ENCODE results near the gene DEFB132. TPM values are rescaled to one million over a fixed set of nuclear protein-coding genes. Genes with fewer than 3 reads are reported as not detected.

Gene DEFB132
- total and polyA plus RNA-seq, 2 donors (not counting 1 experiment from before 2014, with no cell fraction given) = not detected

GRCh38 chr20:277496-277781 lies 19.9 kb downstream of the DEFB132 start:
- no peak for TF ChIP-seq CTCF (conservative IDR thresholded peaks at IDR 0.05 in 1 of 2, IDR thresholded peaks at IDR 0.05 in 1 of 2; ENCODE audit: low read depth in 1 of 2, low read length in 2 of 2)
- TF ChIP-seq EZH2 (IDR thresholded peaks at IDR 0.05; ENCODE audit: low read length, missing control alignments) = no peak

GRCh38 chr20:278181-278580 lies 20.7 kb downstream of the DEFB132 start:
- H3K4me2 ChIP-seq (ENCODE audit: extremely low read depth, insufficient read depth, low read length) = no peak overlapping the region

More at GRCh38 chr20:277496-277781, 19.9 kb downstream of the DEFB132 start:
- Histone ChIP-seq H3K4me2 (ENCODE audit: extremely low read depth, insufficient read depth, low read length) (no peak overlapping the region), H3K9ac (ENCODE audit: insufficient read depth, low read length) (no peak overlapping the region), H3K9me3 (ENCODE audit: control insufficient read depth, insufficient read depth, low read depth, low read length) (no peaks in the 10 kb centered on the region), H3K4me3 (replicated peaks in 1 of 4; ENCODE audit: control extremely low read depth in 1 of 4, insufficient read depth in 1 of 4, low read depth in 3 of 4, low read length in 4 of 4) (no peak overlapping the region), H3K27me3 (ENCODE audit: control insufficient read depth, insufficient read depth, low read length) (no peaks in the 10 kb centered on the region), H3K4me1 (ENCODE audit: control insufficient read depth, extremely low read depth, insufficient read depth, low read length) (no peaks in the 10 kb centered on the region), H3K79me2 (ENCODE audit: control insufficient read depth, insufficient read depth, low read length) (no peaks in the 10 kb centered on the region), H3K36me3 (ENCODE audit: control insufficient read depth, insufficient read depth, low read length) (no peaks in the 10 kb centered on the region), H2AFZ (ENCODE audit: low read length) (no peak overlapping the region), H3K27ac (ENCODE audit: insufficient read depth, low read length) (no peak overlapping the region), H4K20me1 (ENCODE audit: control insufficient read depth, extremely low read depth, insufficient read depth, low read length) (no peaks in the 10 kb centered on the region)
- DNase-seq (ENCODE audit: low read depth in 2 of 2) = no peak

More at GRCh38 chr20:278181-278580, 20.7 kb downstream of the DEFB132 start:
- Histone ChIP-seq H3K36me3 (ENCODE audit: control insufficient read depth, insufficient read depth, low read length) (no peaks in the 10 kb centered on the region), H3K27me3 (ENCODE audit: control insufficient read depth, insufficient read depth, low read length) (no peaks in the 10 kb centered on the region), H3K27ac (ENCODE audit: insufficient read depth, low read length) (no peak overlapping the region), H3K9me3 (ENCODE audit: control insufficient read depth, insufficient read depth, low read depth, low read length) (no peaks in the 10 kb centered on the region), H4K20me1 (ENCODE audit: control insufficient read depth, extremely low read depth, insufficient read depth, low read length) (no peaks in the 10 kb centered on the region), H3K4me3 (replicated peaks in 1 of 4; ENCODE audit: control extremely low read depth in 1 of 4, insufficient read depth in 1 of 4, low read depth in 3 of 4, low read length in 4 of 4) (no peak overlapping the region), H3K9ac (ENCODE audit: insufficient read depth, low read length) (no peak overlapping the region), H3K79me2 (ENCODE audit: control insufficient read depth, insufficient read depth, low read length) (no peaks in the 10 kb centered on the region), H2AFZ (ENCODE audit: low read length) (no peak overlapping the region), H3K4me1 (ENCODE audit: control insufficient read depth, extremely low read depth, insufficient read depth, low read length) (no peaks in the 10 kb centered on the region)
- TF ChIP-seq CTCF (conservative IDR thresholded peaks at IDR 0.05 in 1 of 2, IDR thresholded peaks at IDR 0.05 in 1 of 2; ENCODE audit: low read depth in 1 of 2, low read length in 2 of 2) (no peak), EZH2 (IDR thresholded peaks at IDR 0.05; ENCODE audit: low read length, missing control alignments) (no peak)
- DNase-seq (ENCODE audit: low read depth in 2 of 2) = no peak

All from fibroblast of lung (primary cell).